NCI-H2107 treated with DMSO at 0.1 percent for 48 hours (cell line): ENCODE data around the gene IFNW1.
"Not testable (repeated sequence)": the region's sequence is repeated elsewhere in the genome, so short reads cannot be mapped to it uniquely, and the experiment has no call there.

Experiments
- DNase-seq: peaks from one replicate; lab custom pipeline; 2025; ENCODE audit not compliant: unreplicated experiment; lab: John Stamatoyannopoulos, UW

The IFNW1 gene

DNA sequence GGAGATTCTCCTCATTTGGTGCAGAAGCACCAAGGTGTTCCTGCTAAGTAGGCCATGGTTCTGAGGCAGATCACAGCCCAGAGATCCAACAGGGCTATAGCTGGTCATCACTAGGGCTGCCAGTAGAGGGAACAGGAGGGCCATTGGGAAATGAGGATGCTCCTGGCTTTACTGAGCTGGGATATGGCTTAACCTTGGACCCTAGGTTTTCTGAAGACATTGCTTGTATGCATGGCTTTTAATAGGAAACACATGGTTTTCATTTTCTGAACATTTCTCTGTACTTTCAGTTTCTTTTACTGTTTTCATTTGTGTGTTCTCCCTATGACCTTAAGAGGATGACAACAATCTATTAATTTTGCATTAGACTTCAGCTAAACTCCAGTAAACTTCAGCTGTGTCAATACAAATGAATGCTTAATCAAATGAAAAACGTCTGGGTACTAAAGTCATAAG is at the start of gene IFNW1:
TSS of gene IFNW1 (minus strand) at position 406 of the 456 bp plus-strand sequence. CDS start at position 144, 262 bp downstream.
- no peak for DNase-seq

DNA sequence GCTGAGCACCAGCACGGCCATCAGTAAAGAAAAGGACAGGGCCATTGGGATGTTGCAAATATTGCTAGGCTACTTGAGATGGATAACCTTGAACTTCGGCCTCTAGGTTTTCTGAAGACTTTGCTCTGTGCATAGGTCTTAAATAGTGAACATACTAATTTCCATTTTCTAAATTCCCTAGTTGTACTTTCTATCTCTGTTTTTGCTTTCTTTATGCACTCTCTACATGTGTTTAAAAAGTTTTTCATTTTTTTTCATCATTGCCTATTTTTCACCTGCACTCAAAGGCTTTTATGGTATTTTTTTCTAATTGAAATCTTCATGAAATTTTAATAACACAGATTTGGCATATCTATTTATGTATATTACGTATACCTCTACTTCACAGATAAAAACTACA is 45.9 kb upstream of the IFNW1 start, which contains the start of gene IFNA4:
TSS of gene IFNA4 (minus strand) at position 101 of the 400 bp plus-strand sequence. CDS start at position 45, 56 bp downstream.
- DNase-seq = not testable (repeated sequence)

DNA sequence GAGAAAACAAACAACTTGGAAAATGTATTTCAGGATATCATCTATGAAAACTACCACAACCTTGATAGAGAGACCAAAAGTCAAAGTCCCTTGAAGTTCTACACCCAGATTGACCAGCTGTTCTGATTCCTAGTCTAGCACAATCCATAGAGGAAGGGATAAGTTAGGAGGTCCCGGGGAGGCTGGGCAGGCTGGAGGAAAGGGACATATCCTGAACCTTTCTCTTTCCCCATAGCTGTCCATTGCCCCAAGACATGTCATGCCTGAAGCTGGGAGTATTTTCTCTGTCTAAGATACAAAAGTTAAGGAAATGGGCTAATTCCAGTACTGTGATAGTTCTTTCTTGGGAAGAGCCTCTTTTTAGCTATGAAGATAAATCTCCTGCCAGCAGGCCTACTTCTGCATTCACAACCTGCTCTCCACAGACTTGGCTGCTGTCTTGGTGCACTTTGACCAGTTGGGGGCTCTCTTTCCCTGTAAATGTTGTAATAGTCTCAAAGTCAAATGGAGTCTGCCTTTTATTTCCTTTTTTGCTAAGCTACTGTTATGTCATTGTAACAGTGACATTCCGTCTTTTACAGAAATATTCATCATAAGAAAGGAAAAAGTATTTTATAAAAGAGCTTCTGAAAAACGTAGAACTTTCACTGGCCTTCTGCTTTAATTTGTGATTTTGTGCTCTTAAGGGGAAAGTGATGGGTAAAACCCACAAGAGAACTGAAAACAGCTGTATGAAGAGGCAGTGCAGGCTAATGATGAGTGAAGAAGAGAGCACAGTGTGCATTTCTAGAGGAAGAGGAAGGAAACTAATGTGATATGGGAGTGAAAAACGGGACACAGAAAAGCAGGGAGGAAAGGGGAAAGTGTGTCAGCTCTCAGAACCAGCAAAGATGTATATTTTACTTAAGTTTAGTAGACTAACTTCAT is 41.4 kb upstream of the IFNW1 start:
- not testable (repeated sequence) for DNase-seq

DNA sequence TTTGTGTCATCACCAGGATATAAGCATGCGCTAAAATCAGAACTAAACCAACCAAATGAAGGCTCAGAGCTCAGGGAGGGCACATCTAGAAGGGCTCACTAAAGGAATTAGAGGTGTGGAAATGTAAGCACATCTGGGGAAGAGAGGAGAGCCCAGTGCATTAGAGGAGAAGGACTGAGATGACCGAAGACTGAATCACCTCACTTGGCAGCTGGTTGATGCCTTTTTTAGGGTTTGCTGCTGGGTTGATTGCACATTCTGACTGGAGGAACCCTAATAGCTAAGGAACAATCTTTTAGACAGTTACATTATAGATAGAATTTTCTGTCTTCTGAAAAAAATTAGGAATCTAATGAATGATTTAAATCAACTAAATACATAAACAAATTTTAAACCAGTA is 33.0 kb upstream of the IFNW1 start:
- DNase-seq = no peak

DNA sequence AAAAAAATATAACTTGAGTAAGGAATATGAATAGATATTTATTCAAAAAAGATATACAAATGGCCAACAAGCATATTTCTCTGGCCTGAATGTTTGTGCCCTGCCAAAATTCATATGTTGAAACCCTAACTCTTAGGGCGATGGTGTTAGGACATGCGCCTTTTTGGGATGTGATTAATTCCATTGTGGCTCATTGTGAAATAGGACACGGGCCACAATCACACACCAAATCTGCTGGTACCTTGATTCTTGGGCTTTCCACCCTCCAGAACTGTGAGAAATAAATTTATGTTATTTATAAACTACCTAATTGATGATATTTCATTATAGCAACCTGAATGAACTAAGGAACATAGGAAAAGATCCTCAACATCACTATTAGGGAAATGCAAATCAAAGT is 30.5 kb upstream of the IFNW1 start:
- DNase-seq = no peak

DNA sequence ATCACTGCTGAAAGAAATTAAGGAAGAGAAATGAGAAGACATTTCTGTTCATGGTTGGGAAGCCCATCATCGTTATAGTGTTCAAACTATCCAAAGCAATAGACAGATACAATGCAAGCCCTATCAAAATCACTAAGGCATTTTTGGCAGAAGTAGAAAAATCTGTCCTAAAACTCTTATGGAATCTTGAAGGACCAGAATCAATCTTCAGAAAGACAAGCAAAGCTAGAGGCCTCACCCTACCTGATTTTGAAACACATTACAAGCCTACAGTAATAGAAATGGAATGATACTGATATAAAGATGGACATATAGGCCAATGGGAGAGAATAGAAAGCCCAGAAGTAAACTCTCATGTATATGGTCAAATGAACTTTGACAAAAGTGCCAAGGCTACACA is 29.7 kb upstream of the IFNW1 start:
- DNase-seq = no peak

DNA sequence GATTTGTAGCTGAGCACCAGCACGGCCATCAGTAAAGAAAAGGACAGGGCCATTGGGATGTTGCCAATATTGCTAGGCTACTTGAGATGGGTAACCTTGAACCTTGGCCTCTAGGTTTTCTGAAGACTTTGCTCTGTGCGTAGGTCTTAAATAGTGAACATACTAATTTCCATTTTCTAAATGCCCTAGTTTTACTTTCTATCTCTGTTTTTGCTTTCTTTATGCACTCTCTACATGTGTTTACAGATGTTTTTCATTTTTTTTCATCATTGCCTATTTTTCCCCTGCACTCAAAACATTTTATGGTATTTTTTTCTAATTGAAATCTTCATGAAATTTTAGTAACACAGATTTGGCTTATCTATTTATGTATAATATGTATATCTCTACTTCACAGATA is 24.9 kb upstream of the IFNW1 start, which contains the start of gene IFNA21:
TSS of gene IFNA21 (minus strand) at position 101 of the 400 bp plus-strand sequence. CDS start at position 53, 48 bp downstream.
- not testable (repeated sequence) for DNase-seq

DNA sequence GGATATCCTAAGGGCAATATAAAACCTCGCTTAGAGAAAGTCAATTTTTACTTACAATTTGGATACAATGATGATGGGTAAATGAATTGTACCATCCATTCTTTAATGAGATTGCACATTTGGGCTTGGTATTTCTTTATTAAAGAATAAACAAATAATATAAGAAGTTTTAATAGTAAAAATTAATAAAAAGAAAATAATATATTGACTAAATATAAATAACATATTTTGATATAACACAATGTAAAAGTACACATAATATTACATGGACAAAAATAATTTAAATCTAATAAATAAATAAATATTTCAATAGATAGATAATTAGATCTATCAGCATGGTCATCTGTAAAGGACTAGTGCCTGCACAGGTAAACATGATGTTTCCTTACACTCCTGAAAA is 23.9 kb upstream of the IFNW1 start:
- no peak for DNase-seq

DNA sequence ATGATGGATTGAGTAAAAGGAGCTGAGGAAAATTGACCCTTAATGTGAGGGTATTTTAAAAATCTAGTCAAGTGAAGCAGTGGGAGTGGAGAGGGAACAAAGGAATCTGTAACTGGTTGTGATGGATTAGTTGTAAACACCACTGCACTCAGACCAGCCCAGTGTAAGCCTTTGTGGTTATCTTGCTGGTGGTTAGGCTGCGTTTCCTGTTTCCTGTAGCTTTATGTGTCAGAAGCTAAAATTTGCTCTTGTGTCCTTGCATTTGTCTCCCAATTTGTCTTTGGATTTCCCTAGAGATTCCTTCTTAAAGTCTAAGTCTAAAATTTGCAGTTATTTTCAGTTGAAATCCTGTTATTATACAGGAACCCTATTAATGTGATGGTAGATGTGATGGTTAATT is 18.5 kb upstream of the IFNW1 start:
- DNase-seq = no peak

DNA sequence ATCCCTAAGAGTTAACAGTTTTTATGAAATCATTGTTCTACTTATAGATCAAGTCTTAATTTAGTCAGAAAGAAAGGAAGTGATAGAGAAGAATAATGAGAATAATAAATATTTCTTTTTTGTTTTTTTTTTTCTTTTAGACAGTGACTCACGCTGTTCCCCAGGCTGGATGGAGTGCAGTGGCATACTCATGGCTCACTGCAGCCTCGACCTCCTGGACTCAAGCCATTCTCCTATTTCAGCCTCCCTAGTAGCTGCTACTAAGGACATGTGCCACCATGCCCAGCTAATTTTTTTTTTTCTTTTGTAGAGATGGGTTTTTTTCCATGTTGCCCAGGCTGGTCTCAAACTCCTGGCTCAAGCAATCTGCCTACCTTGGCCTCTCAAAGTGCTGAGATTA is 13.9 kb upstream of the IFNW1 start:
- DNase-seq = no peak

DNA sequence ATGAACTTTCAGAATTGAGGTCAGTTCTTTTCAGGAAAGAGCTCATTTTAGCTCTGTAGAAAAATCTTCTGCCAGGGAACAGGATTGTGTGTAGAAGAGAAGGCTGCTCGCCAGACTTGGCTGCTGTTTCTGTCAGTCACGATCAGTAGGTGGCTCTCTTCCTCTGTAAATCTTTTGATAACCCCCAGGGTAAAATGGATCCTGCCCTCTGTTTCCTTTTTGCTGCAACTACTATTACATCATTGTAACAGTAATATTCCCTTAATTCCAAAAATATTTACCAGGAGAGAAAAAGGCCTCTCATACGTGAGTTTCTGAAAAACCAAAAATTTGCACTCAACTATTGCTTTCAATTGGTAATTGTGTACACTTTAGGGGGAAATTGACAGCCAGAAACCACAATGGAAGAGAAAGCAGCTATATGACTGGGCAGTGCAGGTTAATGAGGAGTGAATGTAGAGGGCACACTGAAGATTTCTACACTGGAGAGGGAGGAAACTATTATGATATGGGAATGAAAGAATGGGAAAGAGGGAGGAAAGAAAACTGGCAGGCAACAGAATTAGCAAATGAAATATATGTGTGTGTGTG is 12.5 kb upstream of the IFNW1 start:
- DNase-seq = peak; percentile 16

DNA sequence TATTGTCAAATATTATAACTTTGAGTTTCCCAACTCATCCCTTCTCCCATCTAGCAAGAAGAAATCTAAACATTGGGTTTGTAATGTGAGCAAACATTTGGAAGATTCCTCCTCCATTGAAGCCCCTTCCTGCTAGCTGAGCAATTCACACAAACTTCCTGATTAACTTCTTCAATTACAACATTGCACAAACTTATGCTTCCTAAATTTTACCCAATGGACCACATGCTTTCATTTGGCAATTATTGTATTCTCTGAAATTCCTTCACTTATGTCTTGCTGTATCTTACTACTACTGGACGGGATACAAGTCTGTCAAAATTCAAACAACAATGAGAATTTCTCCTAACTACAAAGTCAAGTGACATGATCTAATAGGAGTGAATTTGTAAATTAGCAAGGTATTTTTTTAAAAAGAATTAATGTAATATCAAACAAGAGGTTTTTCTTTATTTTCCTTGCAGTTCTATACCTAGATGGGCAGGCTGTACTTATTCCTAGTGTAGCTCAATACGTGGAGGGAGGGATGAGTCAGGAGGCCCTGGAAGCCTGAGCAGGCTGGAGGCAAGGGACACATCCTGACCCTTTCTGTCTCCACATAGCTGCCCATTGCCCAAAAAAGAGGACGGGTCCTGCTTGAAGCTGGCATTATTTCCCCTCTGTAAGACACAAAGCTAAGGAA is 11.8 kb upstream of the IFNW1 start:
- no peak for DNase-seq

DNA sequence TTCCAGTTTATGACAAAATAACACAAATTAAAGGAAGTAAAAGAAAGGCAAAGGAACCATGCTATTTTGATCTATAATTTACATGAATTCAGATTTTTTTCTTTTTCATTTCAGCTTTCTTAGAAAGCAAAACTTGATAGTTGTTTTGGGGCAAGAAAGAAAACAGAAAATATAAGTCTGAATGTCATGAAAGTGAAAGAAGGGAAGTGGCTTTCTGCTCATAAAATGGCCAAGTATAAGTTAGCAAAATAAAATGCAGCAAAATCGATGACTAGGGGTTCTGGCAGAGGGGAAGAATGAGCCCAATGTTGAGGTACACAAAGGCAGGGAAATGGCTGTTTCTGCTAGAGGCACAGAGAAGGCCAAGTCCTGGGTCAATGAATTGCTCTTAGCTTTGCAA is 3.0 kb upstream of the IFNW1 start:
- DNase-seq = no peak

DNA sequence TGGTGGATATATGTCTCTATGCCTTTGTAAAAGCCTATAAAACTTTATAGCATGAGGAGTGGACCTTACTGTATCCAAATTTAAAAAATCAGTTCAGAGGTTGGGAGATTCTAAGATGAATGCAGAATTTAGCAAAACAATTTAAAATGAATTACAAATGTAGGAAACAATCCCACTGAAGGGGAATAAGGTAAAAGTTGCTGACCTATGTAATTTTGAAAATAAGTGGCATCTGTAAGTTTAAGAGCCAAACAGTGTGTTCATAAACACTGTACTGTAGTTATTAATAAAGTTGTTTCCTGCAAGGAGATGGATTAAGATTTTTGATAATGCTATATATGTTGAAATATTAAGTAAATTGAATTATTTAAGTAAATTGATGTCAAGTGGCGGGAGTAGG is 4.6 kb downstream of the IFNW1 start:
- DNase-seq = no peak

DNA sequence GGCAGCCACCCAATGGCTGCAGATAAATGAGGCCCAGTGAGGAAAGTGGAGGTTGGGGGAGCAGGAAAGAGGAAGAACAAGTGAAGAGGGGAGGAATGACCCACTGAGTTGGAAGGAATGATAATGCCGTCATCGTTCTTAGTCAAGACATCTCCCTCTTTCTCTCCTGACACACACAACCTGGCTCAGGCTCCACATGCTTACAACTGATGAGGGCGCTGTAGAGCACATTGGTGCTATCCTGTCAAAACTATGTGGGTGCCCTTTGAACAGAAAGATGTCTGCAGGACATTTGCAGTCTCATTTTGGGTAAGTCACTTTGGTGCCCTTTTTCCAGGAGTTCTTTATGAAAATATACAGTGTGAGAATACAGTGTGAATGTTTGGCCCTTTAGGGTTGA is 5.9 kb downstream of the IFNW1 start:
- DNase-seq = no peak

DNA sequence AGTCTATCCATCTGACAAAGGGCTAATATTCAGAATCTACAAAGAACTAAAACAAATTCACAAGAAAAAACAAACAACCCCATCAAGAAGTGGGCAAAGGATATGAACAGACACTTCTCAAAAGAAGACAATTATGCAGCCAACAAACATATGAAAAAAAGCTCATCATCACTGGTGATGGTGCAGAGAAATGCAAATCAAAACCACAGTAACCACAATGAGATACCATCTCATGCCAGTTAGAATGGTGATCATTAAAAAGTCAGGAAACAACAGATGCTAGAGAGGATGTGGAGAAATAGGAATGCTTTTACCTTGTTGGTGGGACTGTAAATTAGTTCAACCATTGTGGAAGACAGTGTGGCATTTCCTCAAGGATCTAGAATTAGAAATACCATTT is 13.4 kb downstream of the IFNW1 start:
- not testable (repeated sequence) for DNase-seq

DNA sequence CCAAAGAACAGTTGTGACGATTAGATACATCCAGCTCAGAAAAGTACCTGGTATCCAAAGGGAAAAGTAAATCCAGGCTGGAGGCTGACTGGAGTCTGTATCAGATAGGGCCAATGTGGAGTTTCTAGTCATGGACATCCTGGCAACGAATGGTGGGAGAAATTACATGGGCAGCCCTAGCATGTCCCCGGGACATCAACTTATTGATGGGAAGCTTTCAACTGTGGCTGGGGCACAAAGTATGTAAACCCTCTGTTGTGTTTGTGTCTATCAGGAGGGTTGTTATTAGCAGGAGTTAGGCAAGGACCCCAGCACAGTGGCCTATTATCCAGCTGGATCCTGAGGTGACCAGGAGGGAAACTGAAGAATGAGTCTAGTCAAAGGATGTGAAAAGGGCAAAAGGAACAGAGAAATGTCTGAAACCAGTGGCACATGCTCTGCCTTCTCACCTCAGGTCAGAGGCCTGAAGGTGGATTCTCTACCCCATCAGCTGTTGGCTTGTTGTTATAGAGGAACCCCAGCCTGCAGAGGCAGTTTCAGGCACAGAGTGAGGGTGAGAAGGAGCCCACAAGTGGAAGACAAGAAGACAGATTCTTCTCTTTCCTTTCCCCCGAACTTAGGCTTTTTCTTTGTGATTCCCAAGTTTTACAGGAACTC is 19.9 kb downstream of the IFNW1 start:
- DNase-seq = no peak

DNA sequence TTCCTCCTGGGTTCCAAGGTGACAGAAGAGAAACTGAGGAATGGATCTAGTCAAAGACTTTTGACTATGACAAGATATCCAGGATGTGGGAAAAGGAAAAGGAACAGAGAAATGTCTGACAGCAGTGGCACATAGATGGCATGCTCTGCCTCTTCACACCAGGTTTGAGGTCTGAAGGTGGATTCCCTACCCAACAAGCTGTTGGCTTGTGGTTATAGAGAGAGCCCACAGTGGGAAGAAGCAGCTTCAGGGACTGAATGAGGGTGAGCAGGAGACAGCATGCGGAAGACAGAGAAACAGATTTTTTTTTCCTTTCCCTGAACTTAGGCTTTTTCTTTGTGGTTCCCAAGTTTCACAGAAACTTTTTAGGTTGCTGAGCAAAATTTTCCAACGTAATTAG is 20.6 kb downstream of the IFNW1 start:
- no peak for DNase-seq

DNA sequence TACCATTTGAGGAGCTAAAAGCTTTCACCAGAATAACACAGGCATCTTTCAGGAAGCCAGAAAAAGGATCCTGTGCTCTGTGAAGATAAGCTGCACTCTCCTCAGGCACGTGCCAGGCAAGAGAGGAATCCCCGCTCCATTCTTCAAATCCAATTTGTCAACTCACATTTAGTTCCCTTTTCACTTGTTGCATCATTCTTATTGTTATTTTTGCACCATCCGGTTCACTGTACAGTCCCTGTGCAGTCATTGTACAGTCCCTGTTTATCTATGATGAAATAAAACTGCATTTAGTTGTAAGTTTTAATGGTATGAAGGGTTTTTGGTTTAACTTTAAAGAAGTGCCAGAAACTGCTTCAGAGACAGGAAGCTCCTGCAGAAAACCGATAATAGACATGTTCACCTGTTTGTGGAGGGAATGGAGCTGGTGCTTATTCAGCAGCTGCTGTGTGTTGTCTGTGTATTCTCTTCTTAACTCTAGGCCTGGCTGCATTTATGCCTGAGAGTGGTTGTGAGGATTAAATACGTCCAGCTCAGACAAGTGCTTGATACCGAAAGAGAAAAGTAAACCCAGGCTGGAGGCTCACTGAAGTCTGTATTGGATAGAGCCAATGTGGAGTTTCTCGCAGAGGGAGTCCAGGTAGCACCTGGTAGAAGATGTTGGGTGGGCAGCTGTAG is 22.4 kb downstream of the IFNW1 start:
- peak; percentile 64 for DNase-seq

DNA sequence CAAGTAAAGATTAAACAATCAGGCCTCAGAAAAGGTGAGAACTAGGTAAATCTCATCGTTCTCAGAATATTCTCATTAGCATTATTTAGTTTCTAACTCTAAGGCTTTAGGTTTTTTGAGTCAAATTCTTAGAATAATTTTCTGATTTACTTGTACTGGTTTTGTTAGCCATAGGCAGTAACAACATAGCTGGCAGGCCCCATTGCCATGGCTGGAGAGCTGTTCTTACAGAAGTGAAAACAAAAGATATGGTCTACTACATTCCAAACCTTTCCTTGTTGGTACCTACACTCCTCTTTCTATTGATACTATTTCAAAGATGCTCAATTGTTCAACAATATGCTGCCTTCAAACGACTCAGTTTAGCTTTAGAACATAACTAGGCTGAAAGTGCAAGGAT is 27.3 kb downstream of the IFNW1 start:
- no peak for DNase-seq
